Stimulated activated CD8-positive, alpha-beta memory T cell treated with anti-CD3 and anti-CD28 coated beads, Interleukin-4, amount 100 ng/mL, for 24 hours (primary cell): ENCODE results near the gene KCNJ1.
A peak's percentile ranks its signal among the peaks of the same experiment; 100 is the strongest.

ENCODE experiments used
- DNase-seq: peaks from one replicate; pipeline ENCODE4 v3.0.0-alpha.2; 2020; ENCODE audit warnings: low read depth

KCNJ1 gene

GRCh38 chr11:128881221-128881620, 14.1 kb upstream of the KCNJ1 start:
- DNase-seq: no peak

- DNase-seq: no peak
These were observed 12.7 kb upstream of the KCNJ1 start for GRCh38 chr11:128879817-128880216.

GRCh38 chr11:128878455-128878854, 11.4 kb upstream of the KCNJ1 start:
- DNase-seq: no peak

- DNase-seq: no peak
These were observed 10.6 kb upstream of the KCNJ1 start for GRCh38 chr11:128877726-128878125.

- no peak for DNase-seq
These were observed 9.1 kb upstream of the KCNJ1 start for GRCh38 chr11:128876133-128876650.

DNA sequence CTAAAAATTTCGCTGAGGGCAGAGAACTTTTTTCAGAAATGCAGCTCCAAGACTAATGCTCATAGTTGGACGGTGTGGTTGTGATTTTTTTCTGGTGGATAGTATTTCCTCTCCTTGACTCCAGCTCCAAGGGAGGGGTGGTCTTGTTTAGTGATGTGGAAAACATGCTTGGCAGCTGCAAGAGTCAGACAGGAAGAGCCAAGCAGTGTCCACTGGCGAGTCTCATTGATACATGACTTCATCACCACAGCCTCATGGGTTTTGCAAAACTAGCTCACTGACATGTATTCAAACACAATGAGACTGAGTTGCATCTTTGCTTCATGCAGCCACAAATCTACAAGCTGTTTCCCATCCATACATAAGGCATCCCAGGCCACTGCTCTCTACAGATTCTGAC, 7.3 kb upstream of the KCNJ1 start:
- no peak for DNase-seq

DNA sequence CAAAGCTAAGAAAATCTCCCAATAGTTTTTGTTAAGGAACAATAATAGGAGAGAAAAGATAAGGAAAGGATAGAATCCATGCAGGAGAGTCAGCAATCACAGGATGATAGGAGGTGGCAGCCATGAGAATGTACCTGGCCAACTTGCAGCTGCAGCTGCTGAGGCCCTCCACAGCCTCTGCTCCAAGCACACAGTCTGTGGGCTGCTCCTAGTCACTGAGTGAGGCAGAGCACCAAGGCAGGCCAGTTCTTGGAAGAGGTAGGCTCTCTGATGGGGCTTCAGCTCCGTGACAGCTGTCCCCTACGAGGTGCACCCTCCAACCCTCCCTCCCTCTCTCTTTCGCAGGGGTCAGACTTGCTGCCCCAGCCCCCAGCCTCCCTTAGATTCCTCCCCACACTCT, 5.5 kb upstream of the KCNJ1 start:
- no peak for DNase-seq

DNA sequence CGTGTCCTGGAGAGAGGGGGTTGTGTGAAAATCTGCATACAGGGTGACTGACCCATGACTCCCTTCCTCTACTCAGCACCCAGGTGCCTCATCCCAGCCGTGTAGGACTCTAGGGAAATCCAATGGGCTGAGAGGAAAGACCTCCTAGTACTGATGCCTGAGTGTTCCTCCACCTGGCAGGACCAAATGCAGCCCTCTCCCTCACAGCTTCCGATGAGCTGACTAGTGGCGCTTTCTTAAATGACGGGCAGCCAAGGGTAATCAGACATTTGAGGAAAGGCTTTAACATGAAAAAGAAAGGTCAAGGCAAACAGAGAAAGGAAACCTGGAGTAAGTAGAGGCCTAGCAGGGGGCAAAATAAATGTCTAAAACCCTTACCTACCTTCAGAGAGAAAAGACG, 5.0 kb upstream of the KCNJ1 start:
- no peak for DNase-seq

GRCh38 chr11:128871168-128871610, 4.1 kb upstream of the KCNJ1 start:
- DNase-seq: no peak

DNA sequence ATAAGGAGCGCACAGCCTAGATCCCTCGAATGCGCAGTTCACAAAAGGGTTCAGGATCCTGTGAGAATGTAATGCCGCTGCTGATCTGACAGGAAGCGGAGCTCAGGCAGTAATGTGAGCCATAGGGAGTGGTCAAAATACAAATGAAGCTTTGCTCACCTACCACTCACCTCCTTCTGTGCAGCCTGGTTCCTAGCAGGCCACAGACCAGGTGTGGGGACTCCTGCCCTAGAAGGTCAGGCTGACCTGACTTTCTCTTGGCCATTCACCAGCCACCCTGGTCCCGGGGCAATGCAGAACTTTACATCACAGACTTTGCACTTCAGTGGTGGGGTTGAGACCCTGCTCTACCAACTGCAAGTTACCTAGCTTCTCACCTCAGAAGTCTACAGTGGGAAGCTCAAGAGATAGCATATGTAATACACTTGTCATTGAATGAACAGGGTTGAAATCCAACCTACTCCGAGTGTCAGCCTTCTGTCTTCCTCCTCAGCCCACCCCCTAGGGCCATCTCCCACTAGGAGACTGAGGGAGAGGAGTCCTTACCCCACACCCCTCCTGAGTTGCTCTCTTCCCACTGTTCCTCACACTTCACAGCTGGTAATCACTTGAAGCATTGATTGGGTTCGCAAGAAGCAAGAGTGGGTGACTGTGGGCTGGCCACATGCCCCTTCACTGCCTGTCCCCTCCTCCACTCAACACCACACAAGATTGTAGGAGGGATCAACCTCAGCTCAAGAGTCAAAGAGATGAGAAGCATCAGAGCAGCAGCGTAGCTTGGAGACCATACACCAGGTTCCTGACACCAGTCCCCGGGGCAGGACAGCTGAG, 2.0 kb upstream of the KCNJ1 start:
- DNase-seq: no peak

DNA sequence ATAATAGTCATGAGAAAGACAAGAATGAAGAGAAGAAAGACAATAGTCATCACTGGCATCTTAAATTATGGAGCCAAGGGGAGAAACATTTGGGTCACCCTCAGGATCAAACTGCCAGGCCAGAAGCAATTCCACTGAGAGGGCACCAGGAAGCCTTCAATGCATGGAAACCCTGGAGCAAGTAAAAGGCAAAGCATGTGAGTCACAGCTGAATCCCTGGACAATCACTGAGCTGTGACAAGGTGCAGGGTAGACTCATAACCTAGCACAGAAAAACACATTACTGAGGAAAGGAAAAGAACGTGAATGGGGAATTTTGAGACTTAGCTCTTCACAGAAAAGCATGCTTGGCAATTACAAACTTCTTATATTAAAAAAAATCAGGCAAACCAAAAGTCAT, 1.6 kb downstream of the KCNJ1 start:
- no peak for DNase-seq

DNA sequence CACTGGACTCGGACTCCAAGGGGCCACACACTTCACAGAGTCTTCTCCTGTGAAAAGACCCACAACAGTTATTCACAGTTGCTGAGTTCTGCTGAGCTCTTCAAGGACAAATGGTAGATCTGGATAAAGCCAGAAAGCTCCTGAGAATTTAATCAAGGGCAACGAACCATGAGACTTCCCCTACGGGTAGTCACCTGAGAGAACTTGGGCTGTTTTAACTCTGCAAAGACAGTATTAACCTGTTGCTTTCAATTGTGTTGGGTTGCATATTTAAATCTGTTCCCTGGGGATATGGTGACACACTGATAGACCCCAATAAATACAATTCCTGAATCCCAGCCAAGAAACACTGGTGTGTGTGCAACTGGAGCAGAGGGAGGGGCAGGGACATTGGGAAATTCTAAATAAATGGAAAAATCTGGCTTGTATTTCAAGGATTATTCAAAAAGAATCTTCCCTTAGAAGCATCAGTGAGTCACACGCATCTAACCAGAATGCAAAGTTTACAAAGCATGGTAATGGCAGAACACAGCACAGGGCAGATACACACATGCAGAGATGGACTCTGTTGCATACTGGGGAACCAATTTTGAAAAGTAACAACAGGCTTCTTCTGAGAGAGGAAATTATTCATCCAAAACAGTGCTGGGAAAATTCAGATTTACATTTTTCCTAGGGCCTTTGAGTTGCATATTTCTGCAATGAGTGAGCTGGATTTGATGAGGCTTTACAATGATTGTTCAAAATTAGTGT, 4.0 kb downstream of the KCNJ1 start:
- DNase-seq: no peak

GRCh38 chr11:128862406-128862805, 4.7 kb downstream of the KCNJ1 start:
- DNase-seq: no peak

- DNase-seq: no peak
These were observed 6.3 kb downstream of the KCNJ1 start for GRCh38 chr11:128860571-128861361.

DNA sequence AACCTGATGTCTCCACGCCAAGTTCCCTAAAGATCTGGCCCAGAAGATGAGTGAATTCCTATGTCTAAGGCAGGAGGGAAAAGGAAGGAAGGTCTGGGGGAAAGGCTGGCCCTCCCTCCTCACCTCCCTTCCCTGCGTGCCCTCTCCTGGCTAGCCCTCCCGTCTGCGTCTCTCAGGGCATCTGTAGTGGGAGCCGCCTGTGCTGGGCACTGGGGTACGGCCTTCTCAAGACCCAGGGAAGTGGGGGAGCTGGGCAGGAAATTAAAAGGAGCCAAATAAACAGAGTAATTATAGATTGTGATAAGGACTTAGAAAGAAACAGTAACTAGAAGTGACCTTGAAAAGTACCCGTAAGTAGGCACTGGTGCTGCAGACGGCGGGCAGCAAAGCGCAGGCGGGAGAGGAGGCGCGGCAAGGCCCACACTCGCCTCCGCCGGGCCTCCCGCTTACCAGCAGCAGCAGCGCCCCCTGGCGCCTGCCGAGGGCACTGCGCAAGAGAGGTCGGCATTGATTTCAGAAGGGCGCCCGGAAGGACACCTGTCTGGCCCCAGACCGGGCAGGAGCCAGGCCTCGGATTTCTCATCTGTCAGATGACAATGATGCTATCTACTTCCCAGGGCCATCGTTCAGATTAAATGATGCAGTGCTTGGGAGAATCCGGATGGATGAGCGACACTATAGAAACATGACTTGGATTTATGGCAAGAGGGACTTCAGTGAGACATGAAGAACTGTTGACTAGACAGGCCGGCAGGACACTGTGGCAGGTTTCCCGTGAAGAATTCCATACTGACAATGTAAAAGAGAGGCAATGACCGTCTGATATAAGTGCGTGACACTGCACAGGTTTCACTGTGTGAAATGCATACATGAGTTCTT, 7.3 kb downstream of the KCNJ1 start:
- peak; percentile 52 for DNase-seq

GRCh38 chr11:128857341-128857740, 9.8 kb downstream of the KCNJ1 start:
- no peak for DNase-seq

DNA sequence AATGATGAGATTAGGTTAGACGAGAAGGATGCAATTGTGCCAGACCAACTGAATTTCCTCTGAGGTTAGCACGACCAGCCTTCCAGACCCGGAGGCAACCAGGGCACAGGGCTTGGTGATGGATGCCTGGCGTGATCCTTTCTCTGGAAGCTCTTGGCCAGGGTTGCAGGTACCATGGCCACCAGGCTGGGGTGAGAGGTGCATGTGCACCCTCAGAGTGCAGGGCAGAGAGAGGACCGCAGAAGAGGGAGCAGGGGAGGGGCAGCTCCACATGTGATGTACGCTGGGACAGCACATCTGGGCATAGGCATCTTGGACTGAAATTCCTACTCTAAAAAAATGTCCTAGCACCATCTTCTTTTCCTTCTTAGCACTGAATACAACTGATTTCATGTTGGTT, 10.9 kb downstream of the KCNJ1 start:
- DNase-seq: no peak

DNA sequence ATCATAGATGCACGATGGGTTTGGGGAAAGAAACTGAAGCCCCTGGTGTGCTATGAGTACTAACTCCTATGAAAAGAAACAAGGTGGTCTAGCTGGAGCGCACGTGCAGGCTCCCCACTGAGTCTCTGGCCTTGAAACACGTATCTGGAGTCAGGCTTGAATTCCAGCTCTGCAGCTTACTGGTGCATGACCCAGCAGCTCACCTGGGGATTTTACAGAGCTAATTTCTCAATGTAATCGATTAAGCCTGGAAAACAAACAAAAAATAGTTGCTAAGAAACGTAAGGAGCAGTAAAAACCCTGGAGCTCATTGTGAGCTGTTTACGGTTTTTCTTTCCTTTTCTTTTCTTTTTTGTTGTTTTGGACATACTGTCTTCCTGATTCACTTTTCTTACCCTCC, 12.3 kb downstream of the KCNJ1 start:
- DNase-seq: no peak

- DNase-seq: no peak
These were observed 13.5 kb downstream of the KCNJ1 start for GRCh38 chr11:128853559-128853958.

DNA sequence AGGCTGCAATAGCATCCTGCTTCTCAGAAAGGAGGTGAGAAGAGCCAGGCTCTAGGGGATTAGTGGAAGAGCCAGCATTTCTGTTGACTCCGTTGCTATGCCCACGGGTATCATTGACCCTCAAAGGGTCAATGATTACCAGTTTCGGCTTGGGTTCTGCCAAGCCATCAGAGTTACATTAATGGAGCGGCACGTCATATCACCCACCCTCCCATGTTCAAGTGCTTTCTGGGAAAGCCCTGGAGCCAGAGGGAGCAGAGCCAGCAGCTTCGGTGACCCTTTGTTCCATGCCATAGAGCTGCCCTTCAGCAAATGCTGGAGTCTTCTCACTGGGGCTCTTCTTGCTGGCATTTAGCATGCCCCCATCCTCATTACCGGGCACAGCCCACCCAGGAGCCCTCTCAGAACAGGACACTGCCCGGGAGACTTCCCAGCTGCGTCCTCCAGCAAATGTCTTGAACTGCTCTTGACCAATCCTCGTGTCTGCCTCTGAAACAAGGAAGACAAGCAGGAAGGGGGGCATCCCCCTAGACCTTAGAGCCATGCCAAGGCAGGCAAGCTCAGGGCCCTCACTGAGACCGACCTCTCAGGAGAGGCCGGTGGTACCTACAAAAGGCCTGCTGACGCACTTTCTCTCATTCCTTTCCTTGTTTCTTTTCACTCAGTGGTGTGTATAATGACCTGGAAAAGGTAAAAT, 14.6 kb downstream of the KCNJ1 start:
- DNase-seq: no peak
